ENCODE results near the gene OBSL1.

OBSL1 gene

DNA sequence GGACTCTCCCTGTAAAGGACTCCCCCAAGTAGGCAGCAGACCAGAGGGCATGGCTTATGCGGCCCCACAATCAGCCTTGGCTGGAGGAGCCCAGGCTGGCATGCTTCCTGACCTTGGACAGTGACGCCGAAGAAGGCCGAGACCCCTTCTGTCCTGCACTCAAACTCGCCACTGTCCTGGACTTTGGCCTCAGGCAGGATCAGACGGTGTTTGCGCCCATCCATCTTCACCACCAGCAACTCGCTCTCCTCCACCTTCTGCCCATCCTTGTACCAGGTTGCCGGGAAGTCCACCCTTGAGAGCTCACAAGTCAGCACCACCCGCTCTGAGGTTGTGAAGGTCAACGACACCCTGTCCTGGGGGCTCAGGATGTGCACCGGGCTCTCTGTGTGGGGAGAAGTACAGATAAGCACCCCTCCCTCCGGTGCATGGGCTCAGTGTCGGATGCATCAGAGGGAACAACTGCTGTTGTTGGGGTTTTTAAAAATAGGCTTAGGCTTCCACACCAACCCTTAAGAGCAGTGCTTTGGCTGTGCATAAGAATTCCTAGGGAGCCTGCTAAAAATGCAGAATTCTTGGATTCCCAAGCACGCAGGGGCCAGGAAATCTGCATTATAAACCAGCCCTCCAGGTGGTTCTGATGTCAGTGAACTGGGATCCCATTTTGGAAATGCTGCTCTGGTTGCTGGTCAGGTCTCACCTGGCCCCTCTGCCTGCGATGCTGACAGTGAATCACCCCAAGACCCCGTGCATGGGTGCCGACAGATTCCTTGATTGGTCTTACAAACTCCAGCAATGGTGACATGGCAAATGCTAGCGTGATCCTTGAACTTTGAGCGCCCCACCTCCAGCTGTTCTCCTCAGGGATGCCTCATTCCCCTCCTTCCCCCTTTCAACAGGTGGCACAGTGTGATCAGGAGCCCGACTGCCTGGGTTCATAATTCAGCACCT, 5.9 kb downstream of the OBSL1 start:
- DNase-seq, result no peak

DNA sequence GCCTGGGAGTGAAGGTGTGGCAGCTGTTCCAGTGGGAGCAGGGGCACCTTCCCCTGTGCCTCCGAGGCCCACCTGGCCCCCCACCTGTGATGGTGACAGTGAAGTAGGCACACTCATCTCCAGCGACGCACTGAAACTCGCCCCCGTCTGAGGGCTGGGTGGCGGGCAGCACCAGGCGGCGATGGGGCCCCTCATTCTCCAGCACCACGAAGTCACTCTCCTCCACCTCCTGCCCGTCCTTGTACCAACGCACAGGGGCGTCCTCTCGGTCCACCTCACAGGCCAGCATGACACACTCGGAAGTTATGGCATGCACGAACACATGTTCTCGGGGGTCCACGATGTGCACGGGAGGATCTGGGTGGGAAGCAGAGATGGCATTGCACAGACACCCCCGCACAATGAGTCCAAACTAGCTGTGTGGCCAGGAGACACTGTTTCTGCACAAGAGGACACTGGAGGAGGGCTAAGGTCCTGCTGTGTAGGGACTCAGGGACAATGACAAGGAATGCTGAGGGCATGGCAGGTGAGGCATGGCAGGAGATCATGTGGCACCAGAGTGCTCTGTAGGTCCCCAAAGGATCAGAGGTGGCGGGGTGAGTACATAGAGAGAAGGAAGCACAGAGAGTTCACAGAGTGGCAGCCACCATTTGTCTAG, 7.9 kb downstream of the OBSL1 start:
- DNase-seq, result no peak

DNA sequence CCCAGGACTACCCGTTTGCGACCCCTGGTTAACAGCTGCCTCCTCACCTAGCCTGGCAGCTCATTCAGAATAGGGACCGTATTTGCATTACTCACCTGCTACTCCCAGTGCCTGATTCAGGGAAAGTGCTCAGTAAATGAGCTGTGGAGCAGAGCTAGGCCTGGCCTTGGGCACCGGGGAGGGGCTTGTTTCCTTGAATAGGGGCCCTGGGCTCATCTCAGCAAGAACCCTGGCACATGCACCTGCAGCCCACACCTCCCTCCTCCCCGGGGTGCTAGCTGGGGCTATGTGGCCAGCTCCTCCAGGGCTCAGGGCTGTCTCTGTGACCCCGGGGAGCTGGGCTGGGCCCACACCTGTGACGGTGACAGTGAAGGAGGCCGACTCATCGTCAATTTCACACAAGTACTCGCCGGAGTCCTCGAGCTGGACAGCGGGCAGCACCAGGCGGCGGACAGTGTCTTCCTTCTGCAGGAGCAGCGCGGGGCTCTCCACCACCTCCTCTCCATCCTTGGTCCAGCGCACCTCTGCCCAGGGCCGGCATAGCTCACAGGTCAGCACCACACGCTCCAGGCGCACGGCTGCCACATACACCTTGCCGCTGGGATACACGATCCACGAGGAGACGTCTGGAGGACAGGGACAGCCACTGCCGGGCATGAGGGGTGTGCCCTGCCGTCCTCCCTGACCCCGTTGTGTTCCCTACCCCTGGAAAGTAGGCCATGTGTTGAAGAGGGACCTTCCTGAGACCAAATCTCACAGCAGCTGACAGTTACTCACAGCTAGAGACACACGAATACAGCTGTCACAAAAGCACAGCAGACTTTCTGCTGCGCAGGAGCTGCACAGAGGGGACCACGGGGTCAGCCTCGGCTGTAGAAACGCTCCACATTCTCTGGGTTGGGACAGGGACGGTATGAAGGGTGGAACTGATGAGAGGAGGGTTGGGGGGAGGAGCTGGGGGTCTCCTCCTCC, 9.0 kb downstream of the OBSL1 start:
- DNase-seq, result no peak

DNA sequence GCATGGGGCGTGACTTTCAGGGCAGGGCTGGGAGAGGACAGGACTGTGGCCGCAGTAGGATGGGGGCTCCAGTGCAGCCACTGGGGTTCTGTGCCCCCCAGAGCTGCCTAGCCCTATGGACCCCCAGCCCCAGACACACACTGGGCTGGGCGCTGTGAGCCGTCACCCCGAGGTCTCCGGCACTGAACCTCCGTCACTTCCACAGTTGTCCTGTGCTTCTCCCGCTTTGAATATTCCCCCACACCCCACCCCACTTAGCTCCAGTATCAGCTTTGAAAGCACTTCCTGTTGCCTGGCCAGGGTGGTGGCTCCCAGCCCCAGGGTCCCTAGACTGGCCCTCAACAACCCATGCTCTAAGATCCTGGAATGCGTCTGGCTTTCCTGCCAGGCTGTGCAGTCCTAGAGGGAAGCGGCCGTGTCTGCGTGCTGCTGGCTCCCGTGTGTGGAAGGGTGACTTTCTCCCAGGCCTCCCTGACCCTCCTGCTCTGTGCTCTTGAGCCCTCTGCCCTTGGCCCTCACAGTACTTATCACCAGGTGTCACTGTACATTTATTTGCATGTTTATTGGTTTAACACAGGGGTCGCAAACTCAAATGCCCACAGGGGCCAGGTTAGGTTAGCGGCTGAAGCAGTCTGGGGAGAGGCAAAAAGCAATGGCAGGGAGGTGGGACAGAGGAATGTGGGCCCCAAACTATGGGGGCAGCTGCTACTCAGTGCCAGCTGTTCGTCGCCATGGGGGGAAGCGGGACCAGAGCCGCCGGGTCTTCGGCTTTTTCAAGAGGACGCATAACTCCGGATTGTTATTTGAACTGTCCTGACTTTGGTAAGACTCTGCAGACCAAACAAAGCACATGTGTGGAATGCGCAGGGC, 9.9 kb downstream of the OBSL1 start:
- no peak for DNase-seq

DNA sequence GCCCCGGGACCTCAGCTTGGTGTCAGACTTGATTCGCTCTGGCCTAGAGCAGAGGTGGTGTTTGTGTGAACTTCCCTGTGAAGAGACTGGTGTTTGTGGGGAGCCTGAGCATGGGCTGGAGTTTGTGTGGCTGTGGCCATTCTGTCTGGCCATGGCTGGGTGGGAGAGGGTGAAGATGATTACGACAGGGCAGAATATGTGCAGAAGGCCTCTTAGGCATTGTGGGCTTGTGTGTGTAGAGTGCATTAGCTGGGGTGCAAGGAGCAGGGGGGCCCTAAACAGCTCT, 10.5 kb downstream of the OBSL1 start:
- DNase-seq, result no peak

DNA sequence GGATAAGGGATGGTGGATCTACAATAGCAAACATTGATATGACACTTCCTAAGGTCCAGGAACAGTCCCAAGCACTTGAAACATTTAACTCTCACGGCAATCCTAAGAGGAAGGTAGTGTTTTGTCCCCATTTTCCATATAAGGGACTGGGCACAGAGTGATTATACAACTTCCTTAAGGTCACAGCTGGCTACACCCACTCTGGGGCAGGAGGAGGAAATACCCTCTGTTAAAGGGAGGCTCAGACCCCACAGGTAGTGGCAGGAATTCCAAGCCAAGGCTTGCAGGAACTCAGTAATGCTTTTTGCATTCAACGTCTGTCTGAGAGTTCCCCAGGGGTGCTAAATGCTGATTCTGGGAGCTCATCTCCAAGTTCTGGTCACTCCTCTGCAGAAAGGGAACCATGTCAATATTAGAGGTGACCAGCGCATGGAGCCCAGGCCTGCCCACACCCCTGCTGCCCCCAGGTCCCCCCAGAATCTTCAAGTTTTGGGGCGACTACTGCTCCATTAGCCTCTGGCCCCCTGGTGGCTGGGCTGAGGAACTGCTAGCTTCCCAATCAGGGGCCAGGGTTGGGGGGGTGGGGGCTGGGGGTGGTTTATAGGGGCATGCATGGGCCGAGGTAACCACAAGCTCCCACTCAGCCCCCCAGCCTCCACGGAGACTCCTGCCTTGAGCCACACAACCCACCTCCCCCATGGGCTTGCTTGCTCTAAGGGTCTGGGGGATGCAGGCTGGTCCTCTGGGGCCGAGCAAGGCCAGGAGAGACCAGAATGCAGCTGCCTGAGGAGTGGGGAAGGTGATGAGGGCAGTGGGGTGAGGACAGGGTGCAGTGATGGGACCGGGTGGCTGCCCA, 11.1 kb downstream of the OBSL1 start:
- DNase-seq, result no peak

DNA sequence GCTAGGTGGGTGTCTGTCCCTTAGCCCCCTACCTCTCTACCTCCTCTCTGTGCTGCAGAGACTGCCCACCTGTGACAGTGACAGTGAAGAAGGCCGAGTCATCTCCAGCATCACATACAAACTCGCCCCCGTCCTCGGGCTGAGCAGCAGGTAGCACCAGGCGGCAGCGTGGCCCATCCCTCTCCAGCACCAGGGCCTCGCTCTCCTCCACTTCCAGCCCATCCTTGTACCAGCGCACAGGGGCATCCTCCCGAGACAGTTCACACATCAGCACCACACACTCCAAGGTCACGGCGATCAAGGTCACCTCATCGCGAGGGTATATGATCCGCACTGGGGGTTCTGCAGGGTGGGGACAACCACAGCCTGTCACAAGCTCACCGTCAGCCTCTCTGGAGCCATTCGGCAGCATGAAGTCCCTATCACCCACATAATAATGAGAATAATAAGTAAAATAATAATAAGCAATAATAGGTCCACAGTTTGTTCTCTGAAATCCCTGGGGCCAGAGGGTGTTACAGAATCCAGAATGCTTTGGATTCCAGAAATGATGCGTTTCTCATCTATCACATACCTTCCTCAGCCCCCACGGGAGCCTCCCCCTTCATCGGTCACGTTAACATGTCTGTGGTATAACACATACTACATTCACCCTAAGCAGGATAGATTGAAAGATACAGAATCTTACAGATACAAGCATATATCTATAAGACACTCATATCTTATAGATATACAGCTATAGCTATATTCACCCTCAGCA, 12.0 kb downstream of the OBSL1 start:
- no peak for DNase-seq

DNA sequence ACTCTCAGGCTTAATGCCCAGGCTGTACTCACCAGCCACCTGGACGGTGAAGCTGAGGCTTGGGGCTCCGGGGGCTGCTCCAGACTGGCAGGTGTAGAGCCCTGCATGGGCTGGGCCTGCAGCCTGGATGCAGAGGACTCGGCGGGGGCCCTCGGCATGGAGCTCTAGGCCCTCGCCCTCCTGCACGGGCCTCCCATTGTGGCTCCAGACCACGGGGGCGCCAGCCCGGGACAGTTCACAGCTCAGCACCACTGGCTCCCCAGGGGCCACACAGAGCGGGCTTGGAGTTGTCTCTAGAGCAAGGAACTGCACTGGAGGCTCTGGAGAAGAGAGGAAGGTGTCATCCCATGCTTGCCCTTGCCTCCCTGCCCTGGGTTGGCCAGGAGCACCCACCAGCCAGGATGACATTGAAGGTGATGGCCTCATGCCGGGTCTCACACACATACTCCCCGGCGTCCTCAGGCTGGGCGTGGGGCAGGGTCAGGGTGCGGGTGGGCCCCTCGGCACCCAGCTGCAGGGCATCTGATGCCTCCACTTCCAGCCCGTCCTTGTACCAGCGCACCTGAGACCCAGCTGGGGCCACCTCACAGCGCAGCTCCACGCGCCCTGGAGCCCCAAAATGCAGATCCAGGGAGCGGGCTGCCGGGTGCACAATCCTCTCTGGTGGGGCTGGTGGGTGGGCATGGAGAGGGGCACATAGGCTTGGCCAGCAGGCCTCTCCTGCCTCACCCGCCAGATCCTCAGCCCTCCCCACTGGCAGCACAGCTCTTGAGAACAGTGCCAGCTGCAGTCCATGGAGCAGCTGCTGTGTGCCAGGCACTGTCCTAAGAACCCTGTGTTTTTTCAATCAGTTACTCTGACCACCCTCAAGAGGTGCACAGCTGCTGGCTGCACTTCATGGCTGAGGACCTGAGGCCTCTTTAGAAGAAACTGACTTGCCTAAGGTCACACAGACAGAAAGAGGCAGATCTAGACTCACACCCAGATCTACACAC, 13.3 kb downstream of the OBSL1 start:
- DNase-seq, result no peak

DNA sequence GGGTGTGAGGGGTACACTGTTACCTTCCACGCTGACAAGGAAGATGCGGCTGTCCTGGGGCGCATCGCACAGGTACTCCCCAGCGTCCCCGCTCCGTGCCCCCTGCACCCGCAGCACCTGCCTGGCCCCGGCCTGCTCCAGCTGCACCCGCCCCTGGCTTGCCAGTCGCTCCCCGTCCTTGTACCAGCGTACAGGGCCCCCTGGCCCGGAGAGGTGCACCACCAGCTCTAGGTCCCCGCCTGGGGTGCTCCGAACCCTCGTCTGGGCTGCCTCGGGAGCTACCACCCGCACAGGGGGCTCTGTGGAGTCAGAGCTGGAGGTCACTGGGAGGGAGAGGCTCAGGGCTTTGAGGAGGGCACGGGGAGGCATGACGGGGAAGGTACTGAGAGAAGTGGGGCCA, 14.0 kb downstream of the OBSL1 start:
- no peak for DNase-seq

DNA sequence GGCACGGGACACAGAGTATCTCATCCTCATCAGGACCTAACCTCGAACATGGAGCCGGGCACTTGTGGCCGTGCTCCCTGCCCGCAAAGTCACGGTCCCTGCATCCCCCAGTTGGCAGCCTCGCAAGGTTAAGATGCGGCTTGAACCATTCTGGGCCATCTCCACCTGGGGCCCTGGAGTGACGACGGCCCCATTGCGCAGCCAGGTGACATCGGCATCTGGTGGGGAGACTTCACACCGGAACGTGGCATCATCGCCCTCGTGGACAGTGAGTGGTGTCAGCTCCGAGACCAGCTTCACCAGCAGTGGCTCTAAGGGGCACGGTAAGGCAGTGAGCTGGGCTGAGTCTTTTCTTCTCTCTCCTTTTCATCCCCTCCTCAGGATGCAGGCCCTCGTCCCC, 14.9 kb downstream of the OBSL1 start:
- DNase-seq, result no peak

DNA sequence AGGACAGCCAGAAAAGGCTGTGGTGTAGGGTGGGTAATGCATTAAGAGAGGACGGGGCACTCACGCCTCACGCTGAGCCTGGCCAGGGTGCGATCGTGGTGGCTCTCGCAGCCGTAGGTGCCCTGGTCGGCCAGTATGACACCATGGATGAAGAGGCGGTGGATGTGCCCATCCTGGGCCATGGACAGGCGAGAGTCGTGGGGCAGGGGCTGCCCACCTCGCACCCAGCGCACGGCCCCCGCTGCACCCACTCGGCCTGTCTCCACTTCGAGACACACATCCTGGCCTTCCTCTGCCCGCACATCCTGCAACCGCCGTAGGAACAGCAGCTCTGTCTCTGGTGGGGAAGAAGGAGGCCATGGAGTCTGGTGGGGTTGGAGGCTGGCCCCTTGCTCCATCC, 15.4 kb downstream of the OBSL1 start:
- DNase-seq, result no peak

DNA sequence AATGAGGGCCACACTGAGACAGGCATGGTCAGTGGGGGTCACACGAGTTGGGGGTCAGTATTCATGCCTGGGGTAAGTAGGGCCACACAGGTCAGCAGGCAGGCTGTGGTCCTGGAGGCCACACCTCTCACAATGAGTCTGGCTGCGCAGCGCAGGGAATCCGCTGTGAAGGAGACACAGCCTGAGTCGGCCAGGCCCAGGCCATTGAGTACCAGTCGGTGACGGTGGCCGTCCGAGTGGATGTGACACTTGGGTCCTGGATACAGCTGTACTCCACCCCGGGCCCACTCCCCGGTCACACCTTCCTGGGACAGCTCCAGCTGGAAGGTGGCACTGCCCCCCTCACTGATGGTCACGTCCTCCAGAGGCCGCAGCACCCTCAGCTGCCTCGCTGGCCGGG, 17.0 kb downstream of the OBSL1 start:
- no peak for DNase-seq

DNA sequence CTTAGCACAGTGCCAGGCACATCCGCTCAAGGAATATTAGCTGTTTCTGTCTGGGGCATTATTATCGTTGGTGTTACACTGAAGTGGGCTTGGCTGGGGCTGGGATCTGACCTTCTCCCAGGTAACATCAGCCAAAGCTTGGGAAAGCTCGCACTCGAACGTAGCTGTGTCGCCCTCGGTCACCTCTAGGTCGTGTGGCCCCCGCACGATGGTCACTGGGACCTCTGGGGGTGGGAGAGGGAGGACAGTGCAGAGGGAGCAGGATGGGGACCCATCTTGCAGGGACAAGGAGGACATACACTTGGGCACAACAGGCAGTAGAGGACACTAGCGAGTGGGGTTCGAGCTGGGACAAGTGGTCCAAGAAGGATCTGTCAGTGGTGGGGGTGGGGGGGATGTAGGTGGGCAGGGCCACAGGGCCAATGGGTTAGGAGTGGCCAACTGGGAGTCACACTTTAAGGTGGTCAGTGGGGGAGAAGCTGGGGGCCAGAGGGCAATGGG, 17.8 kb downstream of the OBSL1 start:
- DNase-seq, result no peak

DNA sequence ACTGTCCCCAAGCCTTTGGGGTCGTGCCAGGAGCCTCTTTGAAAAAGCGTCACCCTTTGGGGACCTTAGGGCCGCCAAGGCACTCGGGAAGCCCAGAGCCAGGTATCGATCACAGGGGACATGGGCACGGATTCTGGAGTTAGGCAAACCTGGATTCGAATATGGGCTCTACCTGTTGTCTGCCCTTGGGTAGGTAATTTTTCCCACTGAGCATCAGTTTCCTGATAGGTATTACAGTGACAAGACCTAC, 18.2 kb downstream of the OBSL1 start:
- no peak for DNase-seq

DNA sequence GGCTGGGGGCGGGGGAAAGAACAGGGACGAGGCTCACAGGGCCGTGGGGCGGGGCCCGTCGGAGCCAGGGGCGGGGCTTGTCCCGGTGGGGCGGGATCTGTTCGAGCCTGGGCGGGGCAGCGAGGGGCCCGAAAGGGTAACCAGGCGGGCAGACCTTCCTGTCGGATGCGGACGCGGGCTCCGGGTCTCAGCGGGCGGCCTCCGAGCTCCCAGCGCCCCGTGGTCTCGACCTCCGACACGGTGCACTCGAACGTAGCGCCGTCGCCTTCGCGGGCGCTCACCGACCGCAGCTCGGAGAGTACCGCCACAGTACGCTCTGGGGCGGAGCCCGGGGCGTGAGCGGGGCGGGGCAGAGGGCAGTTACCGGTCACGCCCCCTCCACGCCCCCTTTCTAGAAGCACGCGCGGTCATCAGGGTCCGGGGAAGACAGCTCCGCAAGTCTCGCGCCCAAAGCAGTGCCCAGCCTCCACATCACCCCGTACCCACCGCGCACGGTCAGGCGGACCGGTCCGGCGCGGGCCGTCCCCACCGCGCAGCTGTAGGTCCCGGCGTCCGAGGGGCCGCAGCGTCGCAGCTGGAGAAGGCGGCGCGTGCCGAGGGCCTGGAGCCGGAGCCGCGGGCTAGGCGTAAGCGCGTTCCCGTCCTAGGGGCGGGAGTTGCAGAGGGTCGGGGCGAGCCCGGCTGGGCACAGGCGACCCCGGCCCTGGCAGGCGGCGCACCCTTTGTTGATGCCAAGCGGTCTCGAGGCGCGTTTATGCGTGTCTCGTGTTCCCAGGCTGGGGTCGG, 18.8 kb downstream of the OBSL1 start:
- DNase-seq, result peak; percentile 82 to 86

DNA sequence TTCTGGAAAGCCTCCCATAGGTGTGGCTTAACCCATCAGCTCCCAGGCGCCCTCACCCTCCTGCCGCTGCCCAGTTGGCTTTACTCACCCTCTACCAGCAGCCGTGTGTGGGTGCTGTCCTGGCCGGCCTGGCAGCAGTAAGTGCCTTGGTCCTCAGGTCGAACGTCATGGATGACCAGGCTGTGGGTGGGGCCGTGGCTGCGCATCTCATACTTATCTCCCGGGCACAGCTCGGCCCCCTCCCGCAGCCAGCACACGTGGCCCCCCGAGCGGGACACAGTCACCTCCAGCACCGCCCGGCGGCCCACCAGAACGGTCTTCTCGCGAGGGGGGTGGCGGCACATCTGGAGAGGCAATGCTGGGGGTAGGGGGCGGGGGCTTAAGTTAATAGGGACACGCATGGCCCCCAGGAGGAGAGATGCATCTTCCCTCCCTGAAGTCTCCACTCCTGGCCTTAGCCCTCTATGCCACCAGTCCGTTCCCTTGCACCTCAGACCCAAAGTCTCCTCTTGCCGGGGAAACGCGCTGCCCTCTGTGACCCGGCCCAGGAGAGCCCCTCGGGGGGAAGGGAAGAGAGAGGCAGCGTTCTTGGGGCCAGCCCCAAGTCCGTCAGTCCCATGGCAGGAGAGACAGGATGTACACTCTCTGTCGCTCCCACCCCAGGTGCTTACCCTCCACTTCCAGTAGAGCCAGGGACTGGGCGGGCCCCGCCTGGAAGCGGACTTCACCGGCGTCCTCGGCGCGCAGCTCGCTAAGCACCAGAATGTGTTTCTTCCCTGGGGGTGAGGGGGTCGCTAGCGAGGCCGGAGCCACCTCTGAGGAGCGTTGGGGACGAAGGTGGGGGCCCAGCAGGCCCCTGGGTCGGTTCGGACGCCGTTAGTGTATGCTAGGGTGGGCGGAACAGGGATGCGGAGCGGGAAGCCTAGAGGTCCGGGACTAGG, 19.6 kb downstream of the OBSL1 start:
- DNase-seq, result peak in 1 of 2 experiments; percentile 27

DNA sequence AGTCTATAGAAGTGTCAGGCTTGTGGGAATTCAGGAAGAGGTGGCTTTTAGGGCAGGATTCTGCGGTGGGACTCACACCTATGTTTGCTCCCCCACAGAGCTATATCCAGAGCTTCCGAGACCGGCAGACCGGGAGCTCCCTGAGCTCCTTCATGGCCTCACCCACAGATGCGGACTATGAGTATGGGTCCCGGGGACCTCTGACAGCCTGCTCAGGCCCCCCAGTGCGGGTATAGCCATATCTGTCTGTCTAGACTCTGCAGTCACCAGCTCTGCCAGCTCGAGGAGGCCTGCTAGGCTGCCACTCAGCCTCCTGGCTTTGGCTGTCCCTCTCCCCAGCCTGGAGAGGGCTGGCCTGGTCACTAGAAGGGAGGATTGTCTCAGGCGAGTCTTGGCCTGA, 21.7 kb downstream of the OBSL1 start:
- no peak for DNase-seq

Measured in activated CD4-positive, alpha-beta T cell treated with anti-CD3 and anti-CD28 coated beads, Interleukin-2, amount 50 U/mL, for 48 hours (primary cell).